A549 (cell line): ENCODE results near the gene HCST. TPM values are rescaled to one million over a fixed set of nuclear protein-coding genes. Genes with fewer than 3 reads are reported as not detected.

Experiments used
- ATAC-seq, 2 experiments: fragments of 200-7000 bp in 1 of 2; fragments of >200 bp in 1 of 2; cut with Nextera tagmentation in 1 of 2; cut with Tn5 transposase in 1 of 2; 3 replicates each; pipeline versions ENCODE4 v1.8.0 to v1.9.1; 2018 to 2020; ENCODE audit warnings: mild to moderate bottlenecking in 1 of 2, moderate library complexity in 1 of 2
- CTCF ChIA-PET: fragments of 300-600 bp; sonication (Branson Sonifier 250); formaldehyde crosslinking; extraction: SDS; loops from one replicate; lab custom pipeline; 2021; ENCODE audit warnings: antibody characterized with exemption, inconsistent platforms; lab: Yijun Ruan, JAX
- POLR2A ChIA-PET: fragments of 350-600 bp; formaldehyde crosslinking; extraction: SDS; loops from one replicate; lab custom pipeline; 2021; ENCODE audit warnings: antibody characterized with exemption, inconsistent platforms; lab: Yijun Ruan, JAX
- DNase-seq, 2 experiments: peaks; one replicate each; pipeline versions ENCODE4 v3.0.0 to v3.0.0-alpha.2; 2011 to 2016; ENCODE audit warnings: low read depth in 1 of 2, low spot score in 1 of 2
- FAIRE-seq: peaks from 2 replicates; lab custom pipeline; 2011; peaks lifted over from hg19 to GRCh38; lab: Jason Lieb, UNC
- H3K27ac ChIP-seq, 2 experiments: fragments of >200 bp; sonication (Bioruptor Twin); formaldehyde crosslinking; 3 replicates each; pipeline ENCODE4 v1.5.1; 2016 to 2017
- H3K4me1 ChIP-seq: fragments of >200 bp; sonication (Bioruptor Twin); formaldehyde crosslinking; 3 replicates; pipeline ENCODE4 v1.6.1; 2016
- H3K4me2 ChIP-seq: fragments of >200 bp; sonication (Bioruptor Twin); formaldehyde crosslinking; 3 replicates; pipeline ENCODE4 v1.6.1; 2016
- H3K4me3 ChIP-seq: fragments of >200 bp; sonication (Bioruptor Twin); formaldehyde crosslinking; 3 replicates; pipeline ENCODE4 v1.5.1; 2016
- H3K9me3 ChIP-seq: fragments of >200 bp; sonication (Bioruptor Twin); formaldehyde crosslinking; 3 replicates; pipeline ENCODE4 v1.6.1; 2016
- BHLHE40 ChIP-seq: IDR thresholded peaks from 2 replicates; pipeline ENCODE4 v1.6.1; 2012; ENCODE audit warnings: low read depth, low read length, inconsistent platforms
- EHF ChIP-seq: fragments of 250-450 bp; sonication (Bioruptor Pico); IDR thresholded peaks from 2 replicates; pipeline ENCODE4 v1.5.0; 2020; ENCODE audit warnings: mild to moderate bottlenecking
- FOSB ChIP-seq: fragments of 250-450 bp; sonication (Bioruptor Pico); IDR thresholded peaks from 2 replicates; pipeline ENCODE4 v1.5.0; 2020; ENCODE audit warnings: mild to moderate bottlenecking, moderate library complexity
- FOSL2 ChIP-seq, 2 experiments: fragments of 450-650 bp in 1 of 2; fragments of >200 bp in 1 of 2; sonication (Bioruptor Twin) in 1 of 2; formaldehyde crosslinking; IDR thresholded peaks; 2 replicates each; pipeline versions ENCODE4 v1.5.0 to v1.6.1; 2016 to 2020; ENCODE audit warnings: mild to moderate bottlenecking in 1 of 2, moderate library complexity in 1 of 2
- FOXS1 ChIP-seq: fragments of 250-450 bp; sonication (Bioruptor Pico); IDR thresholded peaks from 2 replicates; pipeline ENCODE4 v1.5.0; 2020; ENCODE audit warnings: mild to moderate bottlenecking, moderate library complexity
- JUN ChIP-seq, 2 experiments: fragments of >200 bp; sonication (Bioruptor Twin); formaldehyde crosslinking; IDR thresholded peaks; 2 replicates in 1 of 2; 3 replicates in 1 of 2; pipeline ENCODE4 v1.6.1; 2016 to 2017
- JUNB ChIP-seq: fragments of >200 bp; sonication (Bioruptor Twin); formaldehyde crosslinking; IDR thresholded peaks from 2 replicates; pipeline ENCODE4 v1.6.1; 2016
- MYC ChIP-seq: IDR thresholded peaks from 2 replicates; pipeline ENCODE4 v1.6.1; 2012; ENCODE audit warnings: mild to moderate bottlenecking, inconsistent platforms, low read length, improper control_type of control experiment, borderline replicate concordance
- NFE2L2 ChIP-seq: fragments of 150-350 bp; conservative IDR thresholded peaks from 2 replicates; pipeline ENCODE4 v1.6.1; 2014; ENCODE audit warnings: low read length
- NPAS2 ChIP-seq: fragments of 250-450 bp; sonication (Bioruptor Pico); IDR thresholded peaks from 2 replicates; pipeline ENCODE4 v1.8.0; 2022; ENCODE audit warnings: mild to moderate bottlenecking, moderate library complexity, borderline replicate concordance
- PHF8 ChIP-seq: fragments of 200-600 bp; sonication (generic); IDR thresholded peaks from 2 replicates; pipeline ENCODE4 v1.6.1; 2016; ENCODE audit warnings: low read depth, mild to moderate bottlenecking, antibody characterized with exemption, moderate library complexity, borderline replicate concordance
- POLR2AphosphoS2 ChIP-seq: conservative IDR thresholded peaks from 2 replicates; pipeline ENCODE4 v1.6.1; 2012; ENCODE audit warnings: low read length, improper control_type of control experiment, inconsistent platforms
- RCOR1 ChIP-seq: fragments of 150-350 bp; IDR thresholded peaks from 2 replicates; pipeline ENCODE4 v1.6.1; 2014; ENCODE audit warnings: antibody characterized with exemption, low read length, low read depth
- SMC3 ChIP-seq: fragments of >200 bp; sonication (Bioruptor Twin); formaldehyde crosslinking; IDR thresholded peaks from 3 replicates; pipeline ENCODE4 v1.6.1; 2018; ENCODE audit warnings: inconsistent platforms
- TP53 ChIP-seq: fragments of 250-450 bp; sonication (Bioruptor Pico); IDR thresholded peaks from 2 replicates; pipeline ENCODE4 v1.5.0; 2021; ENCODE audit warnings: mild to moderate bottlenecking, moderate library complexity
- ZSCAN20 ChIP-seq: fragments of 250-450 bp; sonication (Bioruptor Pico); IDR thresholded peaks from 2 replicates; pipeline ENCODE4 v1.8.0; 2022; ENCODE audit warnings: mild to moderate bottlenecking, moderate library complexity
- WGBS: methylation state at CpG from one replicate; pipeline ENCODE4 v1.1.6; 2017; ENCODE audit errors: missing lambda C conversion rate; 5-methylcytosine and 5-hydroxymethylcytosine counted together
- polyA minus RNA-seq: library from RNA; depleted of rRNA, polyadenylated mRNA; stranded (reverse); fragments of >200 nt; gene quantifications from 2 replicates; pipeline ENCODE4 v1.2.3, GENCODE V29; 2011; rRNA and poly(A)+ RNA removed
- polyA plus RNA-seq, 4 experiments: library from polyadenylated mRNA; depleted of rRNA in 3 of 4; stranded (reverse); fragments of >200 nt; fragmentation: RNase III in 1 of 4; extraction: RNeasy Plus Mini Kit Qiagen cat#74134 plus additional on column Dnase treatment in 1 of 4; gene quantifications; 2 replicates in 3 of 4; 3 replicates in 1 of 4; pipeline ENCODE4 v1.2.3, GENCODE V29; 2011 to 2017
- TF ChIP-seq, protein P1 (sequence below): IDR thresholded peaks from 2 replicates; pipeline ENCODE4 v1.6.1; 2012; ENCODE audit warnings: low read depth, borderline replicate concordance
- TF ChIP-seq, protein P2 (sequence below): fragments of 250-450 bp; sonication (Bioruptor Pico); IDR thresholded peaks from 2 replicates; pipeline ENCODE4 v1.5.0; 2021; ENCODE audit warnings: mild to moderate bottlenecking, moderate library complexity, borderline replicate concordance
- TF ChIP-seq, protein P3 (sequence below): fragments of >200 bp; sonication (Bioruptor Twin); formaldehyde crosslinking; IDR thresholded peaks from 3 replicates; pipeline ENCODE4 v1.5.1; 2016
- TF ChIP-seq, protein P4 (sequence below): IDR thresholded peaks from 2 replicates; pipeline ENCODE4 v1.6.1; 2012
- TF ChIP-seq, protein P5 (sequence below): fragments of >200 bp; sonication (Bioruptor Twin); formaldehyde crosslinking; IDR thresholded peaks from 3 replicates; pipeline ENCODE4 v1.6.1; 2016
- TF ChIP-seq, protein P6 (sequence below): fragments of >200 bp; sonication (Bioruptor Twin); formaldehyde crosslinking; IDR thresholded peaks from 2 replicates; pipeline ENCODE4 v1.6.1; 2016
- TF ChIP-seq, protein P7 (sequence below): fragments of 250-450 bp; sonication (Bioruptor Pico); IDR thresholded peaks from 2 replicates; pipeline ENCODE4 v1.5.0; 2020; ENCODE audit warnings: low read depth, mild to moderate bottlenecking, moderate library complexity

Gene HCST, protein sequence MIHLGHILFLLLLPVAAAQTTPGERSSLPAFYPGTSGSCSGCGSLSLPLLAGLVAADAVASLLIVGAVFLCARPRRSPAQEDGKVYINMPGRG
- polyA plus RNA-seq (2011; rRNA removed), result 0.19 TPM in 1 of 2 replicates, not detected in the other
- 0.30 and 0.38 TPM in 2 replicates for polyA plus RNA-seq (2012; cell fraction: cytosol; rRNA removed)
- polyA plus RNA-seq (2012; cell fraction: nucleus; rRNA removed), result 0.45 and 0.58 TPM in 2 replicates
- polyA plus RNA-seq (2017; fragmentation: RNase III; extraction: RNeasy Plus Mini Kit Qiagen cat#74134 plus additional on column Dnase treatment), result 0.49 to 0.69 TPM in 2 of 3 replicates, not detected in the other
- polyA minus RNA-seq, result 2.2 TPM in 1 of 2 replicates, not detected in the other

DNA sequence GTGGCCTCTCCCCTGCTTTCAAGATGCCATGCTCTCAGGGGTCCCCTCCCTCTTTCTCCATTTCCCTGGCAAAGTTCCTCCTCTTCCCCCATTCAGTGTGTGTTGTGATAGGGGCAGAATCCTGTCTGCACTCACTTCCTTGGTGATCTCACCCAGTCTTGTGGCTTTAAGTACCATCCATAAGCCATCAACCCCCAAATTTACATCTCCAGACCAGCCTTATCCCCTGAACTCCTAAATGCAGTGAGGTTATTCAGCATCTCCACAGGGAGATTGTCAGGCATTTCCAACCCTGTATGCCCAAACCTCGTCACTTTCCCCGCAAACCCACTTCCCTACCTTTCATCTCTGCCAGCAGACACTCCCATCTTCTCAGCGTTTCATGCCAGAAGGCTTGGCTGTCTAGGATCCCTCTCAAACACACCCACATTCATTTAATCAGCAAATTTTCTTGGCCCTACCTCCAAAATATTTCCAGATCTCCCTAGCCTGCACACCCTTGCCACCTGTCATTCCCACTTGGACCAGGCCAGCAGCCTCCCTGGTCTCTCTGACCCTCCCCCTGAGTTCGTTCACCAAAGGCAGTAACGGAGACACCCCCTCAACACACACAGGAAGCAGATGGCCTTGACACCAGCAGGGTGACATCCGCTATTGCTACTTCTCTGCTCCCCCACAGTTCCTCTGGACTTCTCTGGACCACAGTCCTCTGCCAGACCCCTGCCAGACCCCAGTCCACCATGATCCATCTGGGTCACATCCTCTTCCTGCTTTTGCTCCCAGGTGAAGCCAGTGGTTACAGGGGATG is at the start of gene HCST:
Gene HCST (plus strand): TSS at position 676 of the 808 bp plus-strand sequence. CDS start 65 bp downstream, at position 741.
- Histone ChIP-seq H3K4me1 (peaks cover 33% of the 10 kb centered on the region), H3K4me3 (peak within 1 kb of the TSS; percentile 34), H3K4me2 (peak within 1 kb of the TSS; percentile 89), H3K9me3 (no peaks in the 10 kb centered on the region), H3K27ac (peak within 1 kb of the TSS; percentile 53 to 89; a peak in 5 of 6 replicates)
- ChIA-PET POLR2A (no interaction called here), CTCF (interaction anchor here (3.9 kb wide), 1 partner anchor 24 kb away, joined by 20 read pairs; no protein-coding TSS in a partner anchor)
- WGBS, result 73% methylated on average over 6 of the region's 6 CpGs
- peak; percentile 51 for FAIRE-seq
- TF ChIP-seq PHF8, result no peak
- no peak for TF ChIP-seq EHF (CRISPR knock-in tag)
- TF ChIP-seq, protein P1, sequence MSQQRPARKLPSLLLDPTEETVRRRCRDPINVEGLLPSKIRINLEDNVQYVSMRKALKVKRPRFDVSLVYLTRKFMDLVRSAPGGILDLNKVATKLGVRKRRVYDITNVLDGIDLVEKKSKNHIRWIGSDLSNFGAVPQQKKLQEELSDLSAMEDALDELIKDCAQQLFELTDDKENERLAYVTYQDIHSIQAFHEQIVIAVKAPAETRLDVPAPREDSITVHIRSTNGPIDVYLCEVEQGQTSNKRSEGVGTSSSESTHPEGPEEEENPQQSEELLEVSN, result no peak
- no peak for TF ChIP-seq NPAS2 (CRISPR knock-in tag)
- TF ChIP-seq, protein P2, sequence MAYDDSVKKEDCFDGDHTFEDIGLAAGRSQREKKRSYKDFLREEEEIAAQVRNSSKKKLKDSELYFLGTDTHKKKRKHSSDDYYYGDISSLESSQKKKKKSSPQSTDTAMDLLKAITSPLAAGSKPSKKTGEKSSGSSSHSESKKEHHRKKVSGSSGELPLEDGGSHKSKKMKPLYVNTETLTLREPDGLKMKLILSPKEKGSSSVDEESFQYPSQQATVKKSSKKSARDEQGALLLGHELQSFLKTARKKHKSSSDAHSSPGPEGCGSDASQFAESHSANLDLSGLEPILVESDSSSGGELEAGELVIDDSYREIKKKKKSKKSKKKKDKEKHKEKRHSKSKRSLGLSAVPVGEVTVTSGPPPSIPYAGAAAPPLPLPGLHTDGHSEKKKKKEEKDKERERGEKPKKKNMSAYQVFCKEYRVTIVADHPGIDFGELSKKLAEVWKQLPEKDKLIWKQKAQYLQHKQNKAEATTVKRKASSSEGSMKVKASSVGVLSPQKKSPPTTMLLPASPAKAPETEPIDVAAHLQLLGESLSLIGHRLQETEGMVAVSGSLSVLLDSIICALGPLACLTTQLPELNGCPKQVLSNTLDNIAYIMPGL (CRISPR knock-in tag), result no peak
- TF ChIP-seq ZSCAN20, result no peak
- no peak for TF ChIP-seq POLR2AphosphoS2
- ATAC-seq, result no peak
- DNase-seq, result no peak

DNA sequence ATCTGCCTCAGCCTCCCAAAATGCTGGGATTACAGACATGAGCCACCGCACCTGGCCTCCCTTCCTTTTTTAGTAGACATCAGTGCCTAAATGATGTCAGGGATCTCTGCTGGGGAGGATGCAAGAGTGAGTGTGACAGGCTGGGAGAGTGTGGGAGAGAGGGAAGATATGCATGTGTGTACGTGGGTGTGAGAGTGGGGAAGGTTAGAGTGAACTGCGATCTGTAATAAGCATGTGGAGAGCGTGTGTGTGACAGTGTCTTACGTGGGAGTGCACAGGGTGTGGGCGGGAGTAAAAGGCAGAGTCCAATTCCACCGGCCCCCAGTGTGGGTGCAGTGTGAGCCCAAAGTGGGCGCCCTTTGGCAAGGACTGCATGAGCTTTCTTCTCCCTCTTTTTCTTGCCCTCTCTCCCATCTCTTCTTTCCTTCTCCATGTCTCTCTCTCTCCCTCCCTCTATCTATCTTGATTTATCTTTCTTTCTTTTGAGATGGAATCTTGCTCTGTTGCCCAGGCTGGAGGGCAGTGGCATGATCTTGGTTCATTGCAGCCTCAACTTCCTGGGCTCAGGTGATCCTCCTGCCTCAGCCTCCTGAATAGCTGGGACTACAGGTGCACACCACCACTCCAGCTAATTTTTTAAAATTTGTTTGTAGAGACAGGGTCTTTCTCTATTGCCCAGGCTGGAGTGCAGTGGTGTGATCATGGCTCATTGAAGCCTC is 49.1 kb upstream of the HCST start:
- no peak for ATAC-seq
- CTCF ChIA-PET, result interaction anchor here (0.6 to 0.9 kb wide), 3 partner anchors 11 to 342 kb away, joined by 3 read pairs; no protein-coding TSS in a partner anchor
- TF ChIP-seq JUN (IDR thresholded peaks at IDR 0.05) (no peak), MYC (no peak), FOSB (CRISPR knock-in tag) (no peak), BHLHE40 (no peak), TP53 (CRISPR knock-in tag) (no peak), POLR2AphosphoS2 (no peak), SMC3 (no peak), NFE2L2 (no peak), EHF (CRISPR knock-in tag) (no peak), FOXS1 (CRISPR knock-in tag) (no peak), JUNB (no peak), FOSL2 (IDR thresholded peaks at IDR 0.05) (no peak), FOSL2 (CRISPR knock-in tag; IDR thresholded peaks at IDR 0.05) (no peak), RCOR1 (no peak)
- TF ChIP-seq, protein P3, sequence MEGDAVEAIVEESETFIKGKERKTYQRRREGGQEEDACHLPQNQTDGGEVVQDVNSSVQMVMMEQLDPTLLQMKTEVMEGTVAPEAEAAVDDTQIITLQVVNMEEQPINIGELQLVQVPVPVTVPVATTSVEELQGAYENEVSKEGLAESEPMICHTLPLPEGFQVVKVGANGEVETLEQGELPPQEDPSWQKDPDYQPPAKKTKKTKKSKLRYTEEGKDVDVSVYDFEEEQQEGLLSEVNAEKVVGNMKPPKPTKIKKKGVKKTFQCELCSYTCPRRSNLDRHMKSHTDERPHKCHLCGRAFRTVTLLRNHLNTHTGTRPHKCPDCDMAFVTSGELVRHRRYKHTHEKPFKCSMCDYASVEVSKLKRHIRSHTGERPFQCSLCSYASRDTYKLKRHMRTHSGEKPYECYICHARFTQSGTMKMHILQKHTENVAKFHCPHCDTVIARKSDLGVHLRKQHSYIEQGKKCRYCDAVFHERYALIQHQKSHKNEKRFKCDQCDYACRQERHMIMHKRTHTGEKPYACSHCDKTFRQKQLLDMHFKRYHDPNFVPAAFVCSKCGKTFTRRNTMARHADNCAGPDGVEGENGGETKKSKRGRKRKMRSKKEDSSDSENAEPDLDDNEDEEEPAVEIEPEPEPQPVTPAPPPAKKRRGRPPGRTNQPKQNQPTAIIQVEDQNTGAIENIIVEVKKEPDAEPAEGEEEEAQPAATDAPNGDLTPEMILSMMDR, result no peak
- TF ChIP-seq, protein P4, sequence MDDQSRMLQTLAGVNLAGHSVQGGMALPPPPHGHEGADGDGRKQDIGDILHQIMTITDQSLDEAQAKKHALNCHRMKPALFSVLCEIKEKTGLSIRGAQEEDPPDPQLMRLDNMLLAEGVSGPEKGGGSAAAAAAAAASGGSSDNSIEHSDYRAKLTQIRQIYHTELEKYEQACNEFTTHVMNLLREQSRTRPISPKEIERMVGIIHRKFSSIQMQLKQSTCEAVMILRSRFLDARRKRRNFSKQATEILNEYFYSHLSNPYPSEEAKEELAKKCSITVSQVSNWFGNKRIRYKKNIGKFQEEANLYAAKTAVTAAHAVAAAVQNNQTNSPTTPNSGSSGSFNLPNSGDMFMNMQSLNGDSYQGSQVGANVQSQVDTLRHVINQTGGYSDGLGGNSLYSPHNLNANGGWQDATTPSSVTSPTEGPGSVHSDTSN, result no peak
- TF ChIP-seq, protein P5, sequence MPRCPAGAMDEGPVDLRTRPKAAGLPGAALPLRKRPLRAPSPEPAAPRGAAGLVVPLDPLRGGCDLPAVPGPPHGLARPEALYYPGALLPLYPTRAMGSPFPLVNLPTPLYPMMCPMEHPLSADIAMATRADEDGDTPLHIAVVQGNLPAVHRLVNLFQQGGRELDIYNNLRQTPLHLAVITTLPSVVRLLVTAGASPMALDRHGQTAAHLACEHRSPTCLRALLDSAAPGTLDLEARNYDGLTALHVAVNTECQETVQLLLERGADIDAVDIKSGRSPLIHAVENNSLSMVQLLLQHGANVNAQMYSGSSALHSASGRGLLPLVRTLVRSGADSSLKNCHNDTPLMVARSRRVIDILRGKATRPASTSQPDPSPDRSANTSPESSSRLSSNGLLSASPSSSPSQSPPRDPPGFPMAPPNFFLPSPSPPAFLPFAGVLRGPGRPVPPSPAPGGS, result no peak
- TF ChIP-seq, protein P6, sequence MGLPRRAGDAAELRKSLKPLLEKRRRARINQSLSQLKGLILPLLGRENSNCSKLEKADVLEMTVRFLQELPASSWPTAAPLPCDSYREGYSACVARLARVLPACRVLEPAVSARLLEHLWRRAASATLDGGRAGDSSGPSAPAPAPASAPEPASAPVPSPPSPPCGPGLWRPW, result no peak
- TF ChIP-seq, protein P7, sequence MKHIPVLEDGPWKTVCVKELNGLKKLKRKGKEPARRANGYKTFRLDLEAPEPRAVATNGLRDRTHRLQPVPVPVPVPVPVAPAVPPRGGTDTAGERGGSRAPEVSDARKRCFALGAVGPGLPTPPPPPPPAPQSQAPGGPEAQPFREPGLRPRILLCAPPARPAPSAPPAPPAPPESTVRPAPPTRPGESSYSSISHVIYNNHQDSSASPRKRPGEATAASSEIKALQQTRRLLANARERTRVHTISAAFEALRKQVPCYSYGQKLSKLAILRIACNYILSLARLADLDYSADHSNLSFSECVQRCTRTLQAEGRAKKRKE, result no peak

More for the DNA sequence above, 49.1 kb upstream of the HCST start:
- Histone ChIP-seq H3K9me3 (no peaks in the 10 kb centered on the region), H3K4me1 (peaks cover 11% of the 10 kb centered on the region; the same call in 2 of the 3 replicates), H3K27ac (no peak overlapping the region), H3K4me3 (no peak overlapping the region), H3K4me2 (no peak overlapping the region)
- 55% methylated on average over 8 of the region's 8 CpGs for WGBS
- no peak for DNase-seq
- POLR2A ChIA-PET, result no interaction called here
- no peak for FAIRE-seq
